Endothelial cell of umbilical vein (primary cell): ENCODE data around the gene MED23. TPM values are rescaled to one million over a fixed set of nuclear protein-coding genes. Genes with fewer than 3 reads are reported as not detected.

Experiments
- BruUV-seq: library from RNA; stranded (reverse); fragments of 400-500 nt; replicated peaks from 2 replicates; lab custom pipeline; 2021; lab: Mats Ljungman, UMichigan
- CTCF ChIA-PET: fragments of 300-600, 350-600 bp; sonication (Branson Sonifier 250); formaldehyde crosslinking; loops from one replicate; lab custom pipeline; 2021; ENCODE audit warnings: antibody characterized with exemption, inconsistent platforms; lab: Charles Lee
- POLR2A ChIA-PET: fragments of 300-600, 350-600 bp; sonication (Branson Sonifier 250); formaldehyde crosslinking; loops from one replicate; lab custom pipeline; 2021; ENCODE audit warnings: antibody characterized with exemption, inconsistent platforms; lab: Charles Lee
- DNase-seq: peaks from one replicate; pipeline ENCODE4 v3.0.0-alpha.2; 2011; ENCODE audit warnings: low read depth, low spot score
- FAIRE-seq: peaks from 2 replicates; lab custom pipeline; 2011; peaks lifted over from hg19 to GRCh38; lab: Jason Lieb, UNC
- H2AFZ ChIP-seq: 2 replicates; pipeline ENCODE4 v1.6.0; 2012; ENCODE audit warnings: low read depth, low read length, control low read depth, inconsistent platforms
- H3K27ac ChIP-seq: 2 replicates; pipeline ENCODE4 v1.5.1; 2011; ENCODE audit warnings: low read depth, mild to moderate bottlenecking, control low read depth, low read length, moderate library complexity; ENCODE audit not compliant: insufficient read depth
- H3K27me3 ChIP-seq, 2 experiments: 2 replicates each; pipeline versions ENCODE4 v1.6.0 to v1.6.1; 2011; ENCODE audit warnings: low read length in 2 of 2, mixed read lengths in 1 of 2; ENCODE audit not compliant: control insufficient read depth in 2 of 2, insufficient read depth in 2 of 2
- H3K36me3 ChIP-seq, 2 experiments: 2 replicates in 1 of 2; 3 replicates in 1 of 2; pipeline ENCODE4 v1.5.1; 2011; ENCODE audit warnings: low read length in 2 of 2, mild to moderate bottlenecking in 1 of 2, moderate library complexity in 1 of 2; ENCODE audit not compliant: control insufficient read depth in 2 of 2, insufficient read depth in 2 of 2; ENCODE audit errors: extremely low read depth in 1 of 2
- H3K4me1 ChIP-seq: 3 replicates; pipeline ENCODE4 v1.5.1; 2011; ENCODE audit warnings: mild to moderate bottlenecking, low read length; ENCODE audit not compliant: control insufficient read depth, insufficient read depth; ENCODE audit errors: extremely low read depth
- H3K4me2 ChIP-seq: 2 replicates; pipeline ENCODE4 v1.6.1; 2011; ENCODE audit warnings: low read length, control low read depth, mixed read lengths; ENCODE audit not compliant: insufficient read depth
- H3K4me3 ChIP-seq, 3 experiments: fragments of 200-600 bp in 1 of 3; sonication (generic), shearing (Covaris generic) in 1 of 3; replicated peaks in 1 of 3; 2 replicates each; pipeline ENCODE4 v1.5.1; 2011 to 2016; ENCODE audit warnings: control low read depth in 3 of 3, low read length in 3 of 3, mild to moderate bottlenecking in 2 of 3, inconsistent platforms in 1 of 3, low read depth in 1 of 3, moderate library complexity in 1 of 3; ENCODE audit not compliant: insufficient read depth in 1 of 3
- H3K79me2 ChIP-seq: 2 replicates; pipeline ENCODE4 v1.6.0; 2012; ENCODE audit warnings: low read length, inconsistent platforms; ENCODE audit not compliant: control insufficient read depth, insufficient read depth
- H3K9ac ChIP-seq: replicated peaks from 2 replicates; pipeline ENCODE3; 2011; ENCODE audit warnings: low read length, control low read depth; ENCODE audit not compliant: insufficient read depth; ENCODE audit errors: extremely low read depth
- H3K9me1 ChIP-seq: replicated peaks from 3 replicates; pipeline ENCODE4 v1.6.0; 2011; ENCODE audit warnings: mild to moderate bottlenecking, low read length; ENCODE audit not compliant: control insufficient read depth, insufficient read depth; ENCODE audit errors: extremely low read depth
- H3K9me3 ChIP-seq: replicated peaks from 2 replicates; pipeline ENCODE4 v1.5.1; 2012; ENCODE audit warnings: low read length, inconsistent platforms; ENCODE audit not compliant: control insufficient read depth, insufficient read depth
- H4K20me1 ChIP-seq: replicated peaks from 2 replicates; pipeline ENCODE3; 2011; ENCODE audit warnings: mild to moderate bottlenecking, low read length; ENCODE audit not compliant: control insufficient read depth, insufficient read depth; ENCODE audit errors: extremely low read depth
- EZH2 ChIP-seq: IDR thresholded peaks from 2 replicates; pipeline ENCODE4 v1.6.1; 2012; ENCODE audit warnings: borderline replicate concordance, low read depth, mild to moderate bottlenecking, moderate library complexity, low read length, inconsistent platforms; ENCODE audit not compliant: severe bottlenecking
- FOS ChIP-seq: IDR thresholded peaks from 2 replicates; pipeline ENCODE4 v1.6.1; 2011; ENCODE audit warnings: mild to moderate bottlenecking, low read length, moderate library complexity, borderline replicate concordance; ENCODE audit not compliant: insufficient read depth
- GATA2 ChIP-seq: IDR thresholded peaks from 2 replicates; pipeline ENCODE4 v1.7.0; 2011; ENCODE audit warnings: low read depth, mild to moderate bottlenecking, moderate library complexity, mixed read lengths, low read length; ENCODE audit not compliant: insufficient read length, insufficient read depth
- JUN ChIP-seq: IDR thresholded peaks from 2 replicates; pipeline ENCODE4 v1.6.1; 2011; ENCODE audit warnings: borderline replicate concordance, low read depth; ENCODE audit not compliant: insufficient read length, insufficient read depth
- MYC ChIP-seq: IDR thresholded peaks from one replicate; pipeline ENCODE4 v1.6.1; 2011; ENCODE audit warnings: mild to moderate bottlenecking, low read depth, low read length
- POLR2A ChIP-seq: IDR thresholded peaks from 2 replicates; pipeline ENCODE4 v1.6.1; 2012; ENCODE audit warnings: low read depth, mild to moderate bottlenecking, control low read depth, low read length
- POLR2AphosphoS5 ChIP-seq: IDR thresholded peaks from 2 replicates; pipeline ENCODE4 v1.6.1; 2012; ENCODE audit warnings: low read depth, mild to moderate bottlenecking, control low read depth, low read length, moderate library complexity; ENCODE audit not compliant: insufficient read depth
- dilution Hi-C: fragments of 300-500 bp; cut with MboI; formaldehyde crosslinking; loops from one replicate; pipeline ENCODE4 v1.15.0; 2019; ENCODE audit warnings: low sequenced_read_pairs; ENCODE audit not compliant: extremely low pct_ligation_motif_present
- intact Hi-C: fragments of 100-400 bp; cut with micrococcal nuclease; formaldehyde crosslinking; loops from one replicate; pipeline ENCODE4 v1.10.0; 2022
- polyA plus RNA-seq, 4 experiments: library from polyadenylated mRNA; depleted of rRNA in 3 of 4; stranded (reverse) in 3 of 4; unstranded in 1 of 4; fragments of >200 nt; gene quantifications; 2 replicates each; pipeline versions ENCODE4 v1.2.1 to v1.2.3, GENCODE V29; 2011 to 2012; ENCODE audit warnings: missing spikeins in 1 of 4
- total RNA-seq: library from RNA; stranded (reverse); gene quantifications from 2 replicates; pipeline ENCODE4 v1.2.3, GENCODE V29; 2021
- TF ChIP-seq, protein P1 (sequence below), 2 donors: IDR thresholded peaks; 1 replicate in 1 of 2; 2 replicates in 1 of 2; pipeline ENCODE4 v1.5.1; 2011; ENCODE audit warnings: low read length in 2 of 2, mild to moderate bottlenecking in 2 of 2, moderate library complexity in 2 of 2, control low read depth in 1 of 2, inconsistent platforms in 1 of 2, low read depth in 1 of 2; ENCODE audit not compliant: insufficient read depth in 1 of 2; ENCODE audit errors: extremely low read depth in 1 of 2
- TF ChIP-seq, protein P2 (sequence below): IDR thresholded peaks from 2 replicates; pipeline ENCODE4 v1.6.1; 2011; ENCODE audit not compliant: insufficient read depth, insufficient read length

The MED23 gene
- total and polyA plus RNA-seq, 2 donors (not counting 3 experiments of a cell fraction or from before 2014, with no cell fraction given): 17.9 to 29.5 TPM

DNA sequence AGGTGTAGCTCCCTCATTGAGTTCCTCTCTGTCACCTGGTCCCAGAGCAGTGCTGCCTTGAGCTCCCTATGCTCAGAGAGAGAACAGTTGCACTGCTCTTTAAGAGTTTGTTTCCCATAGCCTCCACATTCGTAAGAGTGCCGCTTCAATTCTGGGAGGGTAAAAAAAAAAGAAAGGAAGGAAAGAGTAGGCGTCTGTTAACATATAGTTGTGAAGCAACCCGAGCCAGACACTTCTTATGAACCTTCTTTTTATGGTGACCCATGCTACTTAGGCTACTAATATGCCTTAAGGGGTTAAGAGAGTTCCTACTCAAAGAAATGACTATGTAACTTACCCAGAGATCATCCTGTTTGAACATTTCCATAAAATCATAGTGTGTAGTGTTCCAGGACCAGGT, 59.3 kb downstream of the MED23 start:
- FAIRE-seq: no peak
- BruUV-seq: no TSS peak

DNA sequence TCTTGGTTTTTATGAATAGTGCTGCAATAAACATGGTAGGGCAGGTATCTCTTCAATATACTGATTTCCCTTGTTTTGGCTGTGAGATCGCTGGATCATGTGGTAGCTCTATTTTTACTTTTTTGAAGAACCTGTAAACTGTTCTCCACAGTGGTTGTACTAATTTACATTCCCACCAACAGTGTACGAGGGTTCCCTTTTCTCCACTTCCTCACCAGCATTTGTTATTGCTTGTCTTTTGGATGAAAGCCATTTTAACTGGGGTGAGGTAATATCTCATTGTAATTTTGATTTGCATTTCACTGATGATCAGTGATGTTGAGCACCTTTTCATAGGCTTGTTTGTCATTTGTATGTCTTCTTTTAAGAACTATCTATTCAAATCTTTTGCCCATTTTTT, 63.0 kb downstream of the MED23 start:
- no peak overlapping the region for H3K27ac ChIP-seq
- no peaks in the 10 kb centered on the region for H3K36me3 ChIP-seq
- H3K9me3 ChIP-seq: no peaks in the 10 kb centered on the region
- H4K20me1 ChIP-seq: no peaks in the 10 kb centered on the region
- no TSS peak for BruUV-seq
- DNase-seq (no peak), FAIRE-seq (no peak)
- no peaks in the 10 kb centered on the region for H3K79me2 ChIP-seq
- TF ChIP-seq, protein P1, sequence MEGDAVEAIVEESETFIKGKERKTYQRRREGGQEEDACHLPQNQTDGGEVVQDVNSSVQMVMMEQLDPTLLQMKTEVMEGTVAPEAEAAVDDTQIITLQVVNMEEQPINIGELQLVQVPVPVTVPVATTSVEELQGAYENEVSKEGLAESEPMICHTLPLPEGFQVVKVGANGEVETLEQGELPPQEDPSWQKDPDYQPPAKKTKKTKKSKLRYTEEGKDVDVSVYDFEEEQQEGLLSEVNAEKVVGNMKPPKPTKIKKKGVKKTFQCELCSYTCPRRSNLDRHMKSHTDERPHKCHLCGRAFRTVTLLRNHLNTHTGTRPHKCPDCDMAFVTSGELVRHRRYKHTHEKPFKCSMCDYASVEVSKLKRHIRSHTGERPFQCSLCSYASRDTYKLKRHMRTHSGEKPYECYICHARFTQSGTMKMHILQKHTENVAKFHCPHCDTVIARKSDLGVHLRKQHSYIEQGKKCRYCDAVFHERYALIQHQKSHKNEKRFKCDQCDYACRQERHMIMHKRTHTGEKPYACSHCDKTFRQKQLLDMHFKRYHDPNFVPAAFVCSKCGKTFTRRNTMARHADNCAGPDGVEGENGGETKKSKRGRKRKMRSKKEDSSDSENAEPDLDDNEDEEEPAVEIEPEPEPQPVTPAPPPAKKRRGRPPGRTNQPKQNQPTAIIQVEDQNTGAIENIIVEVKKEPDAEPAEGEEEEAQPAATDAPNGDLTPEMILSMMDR (IDR thresholded peaks at IDR 0.05; ENCODE audit: extremely low read depth in 1 of 2, insufficient read depth in 1 of 2, low read depth in 1 of 2, low read length in 2 of 2): no peak
- TF ChIP-seq MYC (no peak), FOS (no peak), POLR2A (no peak), JUN (no peak), GATA2 (no peak), POLR2AphosphoS5 (no peak), EZH2 (no peak)
- TF ChIP-seq, protein P2, sequence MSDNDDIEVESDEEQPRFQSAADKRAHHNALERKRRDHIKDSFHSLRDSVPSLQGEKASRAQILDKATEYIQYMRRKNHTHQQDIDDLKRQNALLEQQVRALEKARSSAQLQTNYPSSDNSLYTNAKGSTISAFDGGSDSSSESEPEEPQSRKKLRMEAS: no peak
- intact Hi-C loops (no loop called here), dilution Hi-C loops (no loop called here)
- no peak overlapping the region for H2AFZ ChIP-seq
- POLR2A ChIA-PET: no interaction called here
- no peaks in the 10 kb centered on the region for H3K4me1 ChIP-seq
- no peak overlapping the region for H3K4me2 ChIP-seq
- CTCF ChIA-PET: interaction anchor here (1.3 kb wide), 1 partner anchor 9 kb away, joined by 3 read pairs; no protein-coding TSS in a partner anchor
- H3K9me1 ChIP-seq: no peaks in the 10 kb centered on the region
- no peaks in the 10 kb centered on the region for H3K27me3 ChIP-seq
- H3K9ac ChIP-seq: no peak overlapping the region
- H3K4me3 ChIP-seq: no peak overlapping the region

More for the DNA sequence above, 59.3 kb downstream of the MED23 start:
- Histone ChIP-seq H3K36me3 (no peaks in the 10 kb centered on the region), H3K9me1 (no peaks in the 10 kb centered on the region), H3K9me3 (no peaks in the 10 kb centered on the region), H2AFZ (no peak overlapping the region), H3K4me1 (no peaks in the 10 kb centered on the region), H3K4me2 (no peak overlapping the region), H3K27ac (no peak overlapping the region), H3K4me3 (no peak overlapping the region), H4K20me1 (no peaks in the 10 kb centered on the region), H3K9ac (no peak overlapping the region), H3K79me2 (no peaks in the 10 kb centered on the region), H3K27me3 (no peaks in the 10 kb centered on the region)
- intact Hi-C loops: no loop called here
- CTCF ChIA-PET: no interaction called here
- no peak for DNase-seq
- dilution Hi-C loops: no loop called here
- POLR2A ChIA-PET: no interaction called here
- TF ChIP-seq, protein P1 (IDR thresholded peaks at IDR 0.05; ENCODE audit: extremely low read depth in 1 of 2, insufficient read depth in 1 of 2, low read depth in 1 of 2, low read length in 2 of 2): no peak
- TF ChIP-seq POLR2A: no peak
- TF ChIP-seq POLR2AphosphoS5: no peak
